Stimulated activated CD8-positive, alpha-beta memory T cell treated with anti-CD3 and anti-CD28 coated beads, Interleukin-4, amount 100 ng/mL, for 4 hours (primary cell): ENCODE results near the gene BMI1.
"Not testable (repeated sequence)": the region's sequence is repeated elsewhere in the genome, so short reads cannot be mapped to it uniquely, and the experiment has no call there.

ENCODE experiments used
- DNase-seq, 2 donors: peaks; one replicate each; pipeline ENCODE4 v3.0.0-alpha.2; 2020; ENCODE audit warnings: low read depth in 2 of 2, low spot score in 1 of 2

The BMI1 gene

GRCh38 chr10:22338931-22339330 is 18.0 kb downstream of the BMI1 start:
- DNase-seq = no peak

GRCh38 chr10:22339761-22340328 is 18.9 kb downstream of the BMI1 start:
- no peak for DNase-seq

DNA sequence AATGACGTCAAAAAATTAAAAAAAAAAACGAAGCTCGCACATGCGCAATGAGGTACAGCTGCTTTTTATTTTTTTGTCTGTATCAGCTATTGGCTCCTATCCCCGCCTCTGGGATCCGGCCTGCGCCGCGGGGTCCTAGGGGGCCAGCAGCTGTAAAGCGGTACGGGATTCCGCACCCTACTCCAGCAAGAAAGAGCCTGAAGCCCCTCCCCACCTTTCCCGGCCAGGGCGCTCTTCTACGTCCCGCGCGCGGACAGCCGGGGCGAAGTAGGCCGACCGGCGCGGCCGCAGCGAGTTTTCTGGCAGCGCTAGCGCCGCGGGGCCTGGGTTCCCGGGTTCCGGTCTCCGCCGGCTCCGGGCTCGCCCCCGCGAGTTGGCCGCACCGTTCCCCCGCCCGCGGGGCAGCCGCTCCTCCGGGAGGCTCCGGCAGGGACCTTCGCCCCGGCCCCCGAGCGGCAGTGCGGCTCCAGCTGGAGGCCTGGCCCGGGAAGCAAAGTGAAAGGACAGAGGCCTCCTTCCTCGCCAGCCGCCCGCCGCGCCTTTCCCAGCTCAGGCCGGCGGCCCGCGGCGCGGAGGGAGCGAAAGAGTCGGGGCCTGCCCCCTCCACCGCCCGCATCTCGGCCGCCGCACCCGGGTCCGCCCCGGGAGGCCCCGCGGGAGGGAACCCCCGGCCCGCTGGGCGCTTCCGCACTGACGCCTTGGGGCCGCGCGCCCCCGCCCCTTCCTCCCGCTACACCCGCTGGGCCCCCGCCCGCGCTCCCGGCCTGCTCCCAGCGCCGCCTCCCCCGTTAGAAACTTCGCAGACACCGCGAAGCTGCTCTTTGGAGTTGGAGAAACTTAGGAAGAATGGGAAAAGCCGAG is 19.7 kb downstream of the BMI1 start:
- no peak for DNase-seq

- DNase-seq = no peak
Measured at GRCh38 chr10:22341190-22341925, 20.5 kb downstream of the BMI1 start.

GRCh38 chr10:22341926-22342196 is 21.0 kb downstream of the BMI1 start:
- DNase-seq = no peak

DNA sequence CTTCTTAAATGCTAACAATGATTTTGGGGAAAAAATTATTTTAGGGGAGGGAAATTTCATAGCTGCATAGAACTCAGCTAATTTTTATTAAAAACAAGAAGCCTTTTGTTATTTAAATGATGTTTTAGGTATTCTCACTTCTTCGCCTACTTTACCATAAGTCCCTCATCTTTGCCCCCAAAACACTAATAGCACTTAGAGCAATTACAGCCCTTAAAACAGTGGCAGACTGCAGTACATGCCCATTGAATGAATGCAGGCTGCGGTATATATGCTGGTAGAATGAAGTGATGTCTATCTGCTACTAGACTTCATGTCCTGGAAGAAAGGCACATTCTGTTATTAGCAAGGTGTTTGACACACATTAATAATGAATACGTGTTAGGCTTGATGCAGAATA is 21.5 kb downstream of the BMI1 start:
- DNase-seq = no peak

GRCh38 chr10:22343731-22344130 is 22.8 kb downstream of the BMI1 start:
- DNase-seq = no peak

- DNase-seq = no peak
Measured at GRCh38 chr10:22344249-22344648, 23.4 kb downstream of the BMI1 start.

- DNase-seq = no peak
Measured at GRCh38 chr10:22344781-22345300, 23.9 kb downstream of the BMI1 start.

GRCh38 chr10:22345301-22346095 is 24.6 kb downstream of the BMI1 start, which contains the start of gene SPAG6:
SPAG6 (plus strand) TSS chr10:22345496; CDS start chr10:22345612, 116 bp downstream.
- no peak for DNase-seq

GRCh38 chr10:22346096-22346661 is 25.3 kb downstream of the BMI1 start:
- DNase-seq = no peak

- DNase-seq = no peak
Measured at GRCh38 chr10:22349755-22350154, 28.9 kb downstream of the BMI1 start.

GRCh38 chr10:22351131-22351703 is 30.3 kb downstream of the BMI1 start:
- no peak for DNase-seq

GRCh38 chr10:22356324-22356873 is 35.5 kb downstream of the BMI1 start:
- DNase-seq = no peak

- DNase-seq = not testable (repeated sequence)
Measured at GRCh38 chr10:22357770-22358169, 36.9 kb downstream of the BMI1 start.

GRCh38 chr10:22363305-22363704 is 42.4 kb downstream of the BMI1 start:
- DNase-seq = no peak

DNA sequence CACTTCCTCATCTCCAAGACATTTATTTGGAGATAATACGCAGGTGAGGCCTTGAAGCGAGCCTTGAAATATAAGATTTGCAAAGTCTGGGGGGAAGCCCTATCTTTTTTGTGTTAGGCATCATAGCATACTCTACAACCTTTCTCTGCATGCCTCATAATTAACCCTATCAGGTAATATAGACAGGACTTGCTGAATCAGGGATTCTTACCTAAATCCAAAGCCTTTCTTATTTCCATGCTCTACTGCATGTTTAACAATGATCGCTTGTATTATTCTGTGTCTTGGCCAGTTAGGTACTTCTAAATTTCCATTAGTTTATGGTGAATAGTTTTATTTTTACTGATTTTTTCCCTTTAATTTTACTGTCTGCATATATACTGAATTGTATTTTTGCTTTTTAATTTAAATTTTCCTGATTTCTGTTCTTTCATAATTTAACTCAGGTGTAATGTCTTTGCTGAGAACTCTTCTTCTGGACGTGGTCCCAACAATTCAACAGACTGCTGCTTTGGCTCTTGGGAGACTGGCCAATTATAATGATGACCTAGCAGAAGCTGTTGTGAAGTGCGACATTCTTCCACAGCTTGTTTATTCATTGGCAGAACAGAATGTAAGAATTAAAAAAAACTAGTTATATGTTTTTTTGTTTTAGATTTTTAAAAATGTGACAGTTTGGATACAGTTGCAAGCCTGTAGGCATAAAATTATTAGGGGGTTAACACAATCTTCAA is 43.7 kb downstream of the BMI1 start:
- no peak for DNase-seq

- no peak for DNase-seq
Measured at GRCh38 chr10:22365233-22365632, 44.3 kb downstream of the BMI1 start.

GRCh38 chr10:22365644-22366434 is 44.9 kb downstream of the BMI1 start:
- no peak for DNase-seq
